NCI-H1694 treated with DMSO at 0.1 percent for 48 hours (cell line): ENCODE results near the gene IL34.

ENCODE experiments used
- DNase-seq: peaks from one replicate; lab custom pipeline; 2025; lab: John Stamatoyannopoulos, UW

IL34 gene

GRCh38 chr16:70689035-70689969 lies 42.9 kb downstream of the IL34 start:
- no peak for DNase-seq

- no peak for DNase-seq
These were observed 43.9 kb downstream of the IL34 start for GRCh38 chr16:70689970-70690891.

- peak; percentile 89 for DNase-seq
These were observed 45.1 kb downstream of the IL34 start for GRCh38 chr16:70691223-70692129.

- no peak for DNase-seq
These were observed 45.9 kb downstream of the IL34 start for GRCh38 chr16:70692130-70692872.

GRCh38 chr16:70692873-70693671 lies 46.7 kb downstream of the IL34 start:
- DNase-seq = peak; percentile 75

GRCh38 chr16:70694088-70694867 lies 47.9 kb downstream of the IL34 start:
- peak; percentile 24 for DNase-seq

GRCh38 chr16:70694868-70695218 lies 48.5 kb downstream of the IL34 start:
- DNase-seq = peak; percentile 24

GRCh38 chr16:70695331-70696070 lies 49.1 kb downstream of the IL34 start:
- no peak for DNase-seq

GRCh38 chr16:70696355-70696754 lies 50.0 kb downstream of the IL34 start:
- no peak for DNase-seq

- no peak for DNase-seq
These were observed 50.7 kb downstream of the IL34 start for GRCh38 chr16:70696952-70697593.

GRCh38 chr16:70697594-70698170 lies 51.3 kb downstream of the IL34 start:
- no peak for DNase-seq

GRCh38 chr16:70698901-70699300 lies 52.5 kb downstream of the IL34 start:
- DNase-seq = no peak

GRCh38 chr16:70699696-70700095 lies 53.3 kb downstream of the IL34 start:
- DNase-seq = no peak

GRCh38 chr16:70700101-70701020 lies 54.0 kb downstream of the IL34 start:
- DNase-seq = peak; percentile 31

- no peak for DNase-seq
These were observed 54.7 kb downstream of the IL34 start for GRCh38 chr16:70701036-70701435.

- no peak for DNase-seq
These were observed 55.2 kb downstream of the IL34 start for GRCh38 chr16:70701596-70701995.

GRCh38 chr16:70701998-70702397 lies 55.6 kb downstream of the IL34 start:
- no peak for DNase-seq
